Sigmoid colon (tissue), 7 donors: ENCODE results near the gene SLC27A1. TPM values are rescaled to one million over a fixed set of nuclear protein-coding genes. Genes with fewer than 3 reads are reported as not detected.
A peak's percentile ranks its signal among the peaks of the same experiment; 100 is the strongest.

Experiments used
- DNase-seq: peaks from one replicate; pipeline ENCODE4 v3.0.0-alpha.2; 2019
- H3K27ac ChIP-seq, 4 donors: fragments of 200-600 bp; sonication (generic); one replicate each; pipeline ENCODE4 v1.5.1; 2016 to 2019; ENCODE audit warnings: mild to moderate bottlenecking in 1 of 4
- H3K27me3 ChIP-seq, 3 donors: fragments of 200-600 bp; sonication (generic); one replicate each; pipeline ENCODE4 v1.5.1; 2019; ENCODE audit warnings: mild to moderate bottlenecking in 1 of 3
- H3K36me3 ChIP-seq, 4 donors: fragments of 200-600 bp; sonication (generic); one replicate each; pipeline ENCODE4 v1.5.1; 2016 to 2019
- H3K4me1 ChIP-seq, 4 donors: fragments of 200-600 bp; sonication (generic); one replicate each; pipeline ENCODE4 v1.5.1; 2017 to 2019
- H3K4me3 ChIP-seq, 4 donors: fragments of 200-600 bp; sonication (generic); one replicate each; pipeline ENCODE4 v1.5.1; 2017 to 2019; ENCODE audit warnings: mild to moderate bottlenecking in 2 of 4, moderate library complexity in 1 of 4
- H3K9me3 ChIP-seq, 4 donors: fragments of 200-600 bp in 3 of 4; sonication (generic) in 3 of 4; one replicate each; pipeline versions ENCODE4 v1.5.1 to v1.6.1; 2013 to 2019
- CTCF ChIP-seq, 4 experiments: fragments of 450-650 bp in 3 of 4; fragments of 200-600 bp in 1 of 4; IDR thresholded peaks; one replicate each; pipeline ENCODE4 v1.5.1; 2016 to 2019; ENCODE audit warnings: antibody characterized with exemption in 4 of 4, mild to moderate bottlenecking in 3 of 4, moderate library complexity in 2 of 4
- EP300 ChIP-seq, 4 donors: sonication (generic); formaldehyde crosslinking; IDR thresholded peaks; one replicate each; pipeline ENCODE4 v1.6.1; 2017; ENCODE audit warnings: antibody characterized with exemption in 4 of 4
- POLR2A ChIP-seq, 2 donors: fragments of 450-650 bp; IDR thresholded peaks; one replicate each; pipeline ENCODE4 v1.6.1; 2016; ENCODE audit warnings: antibody characterized with exemption in 2 of 2, mild to moderate bottlenecking in 2 of 2, moderate library complexity in 2 of 2
- POLR2AphosphoS5 ChIP-seq, 4 donors: sonication (generic); formaldehyde crosslinking; IDR thresholded peaks; one replicate each; pipeline ENCODE4 v1.6.1; 2017; ENCODE audit warnings: antibody characterized with exemption in 4 of 4
- WGBS, 2 donors: extraction: QIAGEN DNeasy Blood & Tissue Kit; methylation state at CpG; one replicate each; pipeline ENCODE4 v1.1.7; 2013; 5-methylcytosine and 5-hydroxymethylcytosine counted together
- intact Hi-C: fragments of 100-400 bp; cut with DNase I; formaldehyde crosslinking; loops from one replicate; pipeline ENCODE4 v1.15.1; 2023
- polyA plus RNA-seq, 3 donors: library from polyadenylated mRNA; stranded (reverse); fragments of 200-250 nt; gene quantifications; one replicate each; pipeline ENCODE4 v1.2.3, GENCODE V29; 2013
- total RNA-seq, 4 donors: library from RNA; depleted of rRNA; stranded (reverse); fragments of >200 nt; gene quantifications; one replicate each; pipeline ENCODE4 v1.1.0, GENCODE V29; 2016
- donor health status: healthy with polysubstance abuse.
- donor health status: Bipolar disorder and iron deficiency.
- donor health status: healthy.

Gene SLC27A1
- total and polyA plus RNA-seq, 7 donors, result 0.69 to 23.8 (median 13.2) TPM

- Histone ChIP-seq H3K4me3 (no peak overlapping the region), H3K27me3 (peaks cover 0 to 11% (median 0%) of the 10 kb centered on the region in 3 donors), H3K36me3 (peaks cover 12 to 47% (median 27%) of the 10 kb centered on the region in 4 donors), H3K4me1 (no peaks in the 10 kb centered on the region), H3K27ac (no peak overlapping the region), H3K9me3 (peaks cover 3 to 8% (median 7%) of the 10 kb centered on the region in 4 donors)
- intact Hi-C loops, result no loop called here
- TF ChIP-seq POLR2AphosphoS5 (IDR thresholded peaks at IDR 0.05) (no peak), POLR2A (IDR thresholded peaks at IDR 0.05) (no peak), CTCF (IDR thresholded peaks at IDR 0.05) (no peak), EP300 (IDR thresholded peaks at IDR 0.05) (no peak)
- WGBS, 2 donors, result 90 to 91% methylated on average over 9 of the region's 9 CpGs
- DNase-seq, result no peak
Observed at GRCh38 chr19:17519967-17520366, 49.6 kb downstream of the SLC27A1 start.

- peaks cover 3 to 8% (median 7%) of the 10 kb centered on the region in 4 donors for H3K9me3 ChIP-seq
- intact Hi-C loops, result no loop called here
- WGBS, 2 donors, result 97% methylated on average over 25 of the region's 25 CpGs
- peaks cover 0 to 19% (median 0%) of the 10 kb centered on the region in 3 donors for H3K27me3 ChIP-seq
- H3K4me1 ChIP-seq, result no peaks in the 10 kb centered on the region
- no peak overlapping the region for H3K27ac ChIP-seq
- TF ChIP-seq CTCF (IDR thresholded peaks at IDR 0.05) (no peak), POLR2A (IDR thresholded peaks at IDR 0.05) (no peak), EP300 (IDR thresholded peaks at IDR 0.05) (no peak), POLR2AphosphoS5 (IDR thresholded peaks at IDR 0.05) (no peak)
- H3K4me3 ChIP-seq, result no peak overlapping the region
- peaks cover 12 to 47% (median 27%) of the 10 kb centered on the region in 4 donors for H3K36me3 ChIP-seq
- DNase-seq, result no peak
Observed at GRCh38 chr19:17520865-17521264, 50.5 kb downstream of the SLC27A1 start.

GRCh38 chr19:17522988-17523872, 52.9 kb downstream of the SLC27A1 start:
- H3K27me3 ChIP-seq, result peaks cover 0 to 42% (median 8%) of the 10 kb centered on the region in 3 donors
- intact Hi-C loops, result no loop called here
- TF ChIP-seq POLR2AphosphoS5 (IDR thresholded peaks at IDR 0.05) (no peak), CTCF (IDR thresholded peaks at IDR 0.05) (no peak), EP300 (IDR thresholded peaks at IDR 0.05) (no peak), POLR2A (IDR thresholded peaks at IDR 0.05) (no peak)
- peak overlapping the region in 3 of 4 donors; percentile 41 to 52 (median 51) for H3K27ac ChIP-seq
- WGBS, 2 donors, result 33 to 57% methylated on average over 24 of the region's 24 CpGs
- DNase-seq, result peak; percentile 74
- H3K9me3 ChIP-seq, result peaks cover 0 to 2% (median 0%) of the 10 kb centered on the region in 4 donors
- peaks cover 0 to 23% (median 8%) of the 10 kb centered on the region in 4 donors for H3K36me3 ChIP-seq
- no peak overlapping the region for H3K4me3 ChIP-seq
- no peaks in the 10 kb centered on the region for H3K4me1 ChIP-seq

- H3K4me1 ChIP-seq, result no peaks in the 10 kb centered on the region
- no peak overlapping the region for H3K4me3 ChIP-seq
- peaks cover 0 to 52% (median 18%) of the 10 kb centered on the region in 3 donors for H3K27me3 ChIP-seq
- DNase-seq, result no peak
- WGBS, 2 donors, result 92 to 94% methylated on average over 4 of the region's 4 CpGs
- no peak overlapping the region for H3K27ac ChIP-seq
- H3K36me3 ChIP-seq, result peaks cover 0 to 11% (median 5%) of the 10 kb centered on the region in 4 donors
- no peak for TF ChIP-seq EP300 (IDR thresholded peaks at IDR 0.05)
- TF ChIP-seq CTCF (IDR thresholded peaks at IDR 0.05), result no peak
- H3K9me3 ChIP-seq, result no peaks in the 10 kb centered on the region
- intact Hi-C loops, result no loop called here
Observed at GRCh38 chr19:17524651-17525050, 54.3 kb downstream of the SLC27A1 start.
